GM12875 (cell line): ENCODE data around the gene FAM240B.

Experiments
- H3K4me3 ChIP-seq: one replicate; pipeline ENCODE4 v1.5.1; 2011; ENCODE audit warnings: low read depth, low read length, control low read depth
- CTCF ChIP-seq: IDR thresholded peaks from 2 replicates; pipeline ENCODE4 v1.5.1; 2011; ENCODE audit warnings: low read depth, mild to moderate bottlenecking, control low read depth, inconsistent platforms, low read length, moderate library complexity, borderline replicate concordance; ENCODE audit not compliant: insufficient read depth

Gene FAM240B

DNA sequence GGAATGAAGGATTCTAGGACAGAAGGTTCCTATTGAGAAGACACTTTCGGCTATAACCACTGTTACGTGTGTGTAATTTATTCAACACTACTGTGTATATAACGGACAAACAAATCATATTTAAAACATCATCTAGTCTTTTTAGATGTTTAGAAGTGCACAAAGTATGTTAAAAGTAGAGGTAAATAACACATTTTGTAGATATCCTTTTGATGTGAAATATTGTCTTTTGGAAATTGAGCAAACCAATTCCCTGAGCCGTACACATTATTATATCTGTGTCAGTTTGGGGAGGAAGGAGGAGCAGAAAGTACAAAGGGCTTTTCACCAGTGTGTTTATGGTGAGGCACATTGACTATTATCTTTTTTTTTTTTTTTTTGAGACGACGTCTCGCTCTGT lies 60.4 kb downstream of the FAM240B start:
- H3K4me3 ChIP-seq, result no peak overlapping the region
- TF ChIP-seq CTCF, result no peak

GRCh38 chr9:38656896-38657295 lies 63.0 kb downstream of the FAM240B start:
- no peak for TF ChIP-seq CTCF
- H3K4me3 ChIP-seq, result no peak overlapping the region

DNA sequence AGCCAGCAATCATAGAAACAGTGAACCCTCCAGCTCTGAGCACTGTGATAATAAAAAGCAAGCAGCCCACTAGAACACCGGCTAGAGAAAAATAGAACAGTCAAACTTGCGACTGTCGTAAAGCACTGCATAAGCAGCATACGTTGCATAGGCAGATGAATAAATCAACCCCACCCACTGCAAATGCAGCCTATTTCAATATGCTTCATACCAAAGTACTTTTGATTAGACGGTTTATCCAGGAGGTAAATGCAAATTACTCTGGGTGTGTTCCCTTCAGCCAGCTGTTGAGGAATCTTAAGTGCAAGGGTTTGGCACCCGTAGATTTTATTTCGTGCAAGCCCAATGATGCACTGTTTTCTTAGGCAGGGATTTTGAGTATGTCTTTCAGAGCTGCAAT lies 67.4 kb downstream of the FAM240B start:
- H3K4me3 ChIP-seq, result no peak overlapping the region
- no peak for TF ChIP-seq CTCF

- no peak overlapping the region for H3K4me3 ChIP-seq
These were observed 67.9 kb downstream of the FAM240B start for GRCh38 chr9:38652044-38652443.

GRCh38 chr9:38651400-38652042 lies 68.4 kb downstream of the FAM240B start:
- TF ChIP-seq CTCF, result no peak
- H3K4me3 ChIP-seq, result no peak overlapping the region

More at GRCh38 chr9:38652044-38652443, 67.9 kb downstream of the FAM240B start:
- no peak for TF ChIP-seq CTCF

GRCh38 chr9:38650564-38650963 lies 69.4 kb downstream of the FAM240B start:
- no peak for TF ChIP-seq CTCF
- H3K4me3 ChIP-seq, result no peak overlapping the region

- TF ChIP-seq CTCF, result no peak
- H3K4me3 ChIP-seq, result no peak overlapping the region
These were observed 70.1 kb downstream of the FAM240B start for GRCh38 chr9:38649731-38650363.
